Activated CD4-positive, alpha-beta T cell treated with anti-CD3 and anti-CD28 coated beads, Interleukin-2, amount 10 ng/mL, durations not matched to agents 24 days and 14 days (primary cell): ENCODE results near the gene ZNF501. TPM values are rescaled to one million over a fixed set of nuclear protein-coding genes. Genes with fewer than 3 reads are reported as not detected.
A peak's percentile ranks its signal among the peaks of the same experiment; 100 is the strongest.

Experiments used
- DNase-seq: peaks from one replicate; pipeline ENCODE4 v3.0.0; 2022
- H3K27ac Mint-ChIP-seq: one replicate; pipeline ENCODE4 v1.8.0; 2022; ENCODE audit warnings: mild to moderate bottlenecking, mixed read lengths
- H3K27me3 Mint-ChIP-seq: one replicate; pipeline ENCODE4 v1.8.0; 2022; ENCODE audit warnings: mixed read lengths
- H3K36me3 Mint-ChIP-seq: one replicate; pipeline ENCODE4 v1.8.0; 2022; ENCODE audit warnings: low read depth, mild to moderate bottlenecking, mixed read lengths
- H3K4me1 Mint-ChIP-seq: one replicate; pipeline ENCODE4 v1.8.0; 2021; ENCODE audit warnings: mixed read lengths
- H3K4me3 Mint-ChIP-seq: one replicate; pipeline ENCODE4 v1.8.0; 2022; ENCODE audit warnings: mild to moderate bottlenecking, moderate library complexity, mixed read lengths
- H3K9me3 Mint-ChIP-seq: one replicate; pipeline ENCODE4 v1.8.0; 2021; ENCODE audit warnings: mixed read lengths
- intact Hi-C: fragments of 100-400 bp; cut with micrococcal nuclease; formaldehyde crosslinking; loops from one replicate; pipeline ENCODE4 v1.15.1; 2023
- total RNA-seq: library from RNA; stranded (reverse); gene quantifications from 2 replicates; pipeline ENCODE4 v1.2.3, GENCODE V29; 2022

Gene ZNF501
- total RNA-seq, 1 donor from 2014 or later = 1.4 TPM

DNA sequence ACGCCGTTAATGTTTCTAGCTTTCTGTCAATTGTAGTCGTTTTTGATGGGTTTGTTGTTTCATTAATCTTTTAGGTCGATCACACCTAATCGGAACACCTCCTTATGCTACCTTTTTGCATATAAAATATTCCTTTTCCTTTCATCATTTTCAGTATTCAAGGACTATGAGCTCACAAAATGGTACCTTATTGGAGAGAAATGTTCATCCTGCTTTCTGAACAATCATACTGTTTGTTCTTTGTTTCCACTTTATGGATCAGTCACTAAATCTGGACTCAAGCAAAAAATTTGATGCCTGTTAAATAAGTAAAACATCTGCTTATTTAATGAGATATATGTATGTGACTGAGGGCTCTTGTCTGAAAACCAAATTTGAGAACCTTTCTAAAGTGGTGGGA is 33.3 kb downstream of the ZNF501 start:
- no peak for DNase-seq
- Mint-ChIP-seq H3K9me3 (peaks cover 29% of the 10 kb centered on the region), H3K27ac (peak overlapping the region; percentile 85), H3K4me1 (peaks cover 34% of the 10 kb centered on the region), H3K27me3 (no peaks in the 10 kb centered on the region), H3K36me3 (peaks cover 72% of the 10 kb centered on the region), H3K4me3 (peak overlapping the region; percentile 97)
- intact Hi-C loops = loop anchor here (5.0 to 10.0 kb wide), 4 partner anchors 215 to 1140 kb away; partner anchors contain the start of genes ABHD5, ANO10, EXOSC7 and ZDHHC3

DNA sequence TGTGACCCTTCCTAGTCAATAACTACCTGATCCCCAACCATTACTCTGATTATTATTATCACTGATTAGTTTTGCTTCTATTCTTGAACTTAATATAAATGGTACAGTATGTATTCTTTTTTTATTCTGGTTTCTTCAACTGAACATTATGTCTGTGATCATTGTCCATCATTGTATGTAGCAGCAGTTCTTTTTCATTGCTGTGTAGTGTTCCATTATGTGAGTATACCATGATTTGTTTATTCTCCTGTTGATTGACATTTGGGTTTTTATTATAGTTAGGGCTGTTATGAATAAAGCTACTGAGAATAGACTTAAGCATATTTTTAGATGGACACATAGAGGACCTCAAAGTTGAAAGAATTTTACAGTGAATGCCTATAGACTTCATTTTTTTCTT is 34.8 kb downstream of the ZNF501 start:
- Mint-ChIP-seq H3K9me3 (peaks cover 28% of the 10 kb centered on the region), H3K36me3 (peaks cover 73% of the 10 kb centered on the region), H3K27me3 (no peaks in the 10 kb centered on the region), H3K4me1 (peaks cover 34% of the 10 kb centered on the region), H3K4me3 (no peak overlapping the region), H3K27ac (no peak overlapping the region)
- no peak for DNase-seq
- intact Hi-C loops = loop anchor here (5.0 to 10.0 kb wide), 4 partner anchors 213 to 1142 kb away; partner anchors contain the start of genes ABHD5, ANO10, EXOSC7 and ZDHHC3

DNA sequence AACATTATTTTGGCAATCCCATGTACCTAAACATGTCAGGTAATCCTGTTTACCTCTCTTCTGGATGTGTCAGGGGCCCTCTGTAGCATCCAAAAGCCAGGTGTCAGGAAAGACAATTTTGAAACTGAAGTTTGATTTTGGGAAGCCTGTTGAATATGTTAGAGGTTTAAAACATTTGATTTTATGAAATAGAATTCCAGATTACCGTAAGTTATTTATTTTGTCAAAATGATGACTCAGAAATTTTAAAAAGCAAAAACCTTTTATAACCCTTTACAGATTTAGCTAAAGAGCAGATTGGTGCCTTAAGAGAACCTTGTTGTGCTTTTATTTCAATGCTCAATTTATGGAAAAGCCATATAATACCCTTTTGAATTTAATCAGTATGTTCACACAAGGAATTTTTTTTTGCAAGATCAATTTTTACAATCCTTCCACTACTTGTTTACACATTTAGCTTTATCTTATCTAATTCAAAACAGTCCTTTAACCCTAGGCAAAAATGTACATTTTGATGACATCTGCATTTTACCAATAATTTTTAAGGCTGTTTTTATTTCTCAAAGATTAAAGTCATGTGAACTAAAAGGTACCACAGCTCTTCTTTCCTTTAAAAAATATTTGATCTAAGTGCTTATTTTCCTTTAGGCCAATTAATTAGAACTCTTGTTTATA is 42.1 kb downstream of the ZNF501 start:
- no peak for DNase-seq
- Mint-ChIP-seq H3K4me1 (no peaks in the 10 kb centered on the region), H3K4me3 (no peak overlapping the region), H3K27me3 (no peaks in the 10 kb centered on the region), H3K27ac (no peak overlapping the region), H3K36me3 (peaks cover 77% of the 10 kb centered on the region), H3K9me3 (peaks cover 20% of the 10 kb centered on the region)
- intact Hi-C loops = no loop called here

DNA sequence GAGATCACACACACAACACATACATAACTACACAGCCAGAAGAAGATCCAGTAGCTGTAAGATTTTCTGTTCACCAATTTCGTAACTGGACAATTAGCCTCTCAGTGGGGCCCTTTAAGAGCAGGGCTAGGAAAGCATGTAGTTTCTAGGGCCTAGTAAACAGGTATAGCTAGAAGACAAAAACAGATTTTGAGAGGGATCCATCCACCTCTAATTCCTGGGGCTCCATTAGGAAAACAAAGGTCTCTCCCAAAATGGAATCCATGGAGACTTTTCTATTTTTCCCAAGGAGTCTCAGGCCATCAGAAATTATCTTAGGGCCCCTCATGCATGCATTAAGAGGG is 42.6 kb downstream of the ZNF501 start:
- intact Hi-C loops = no loop called here
- Mint-ChIP-seq H3K9me3 (peaks cover 19% of the 10 kb centered on the region), H3K27ac (no peak overlapping the region), H3K27me3 (no peaks in the 10 kb centered on the region), H3K36me3 (peaks cover 75% of the 10 kb centered on the region), H3K4me1 (no peaks in the 10 kb centered on the region), H3K4me3 (no peak overlapping the region)
- DNase-seq = no peak

GRCh38 chr3:44782891-44783290 is 53.5 kb downstream of the ZNF501 start:
- Mint-ChIP-seq H3K27ac (no peak overlapping the region), H3K36me3 (peaks cover 60% of the 10 kb centered on the region), H3K27me3 (no peaks in the 10 kb centered on the region), H3K9me3 (no peaks in the 10 kb centered on the region), H3K4me3 (no peak overlapping the region), H3K4me1 (no peaks in the 10 kb centered on the region)
- intact Hi-C loops = no loop called here
- no peak for DNase-seq

Other genes with a start within 250 kb of the ZNF501 start
- 0.79 and 0.90 TPM in 2 replicates for gene ZKSCAN7, start 174.4 kb upstream of the ZNF501 start, total RNA-seq
- gene ZNF660, start 144.7 kb upstream of the ZNF501 start, total RNA-seq = 0.17 and 0.30 TPM in 2 replicates
- gene ZNF197, start 104.6 kb upstream of the ZNF501 start, total RNA-seq = 10.5 and 10.7 TPM in 2 replicates
- 4.7 and 4.8 TPM in 2 replicates for gene ZNF35, start 80.9 kb upstream of the ZNF501 start, total RNA-seq
- 0.47 and 0.82 TPM in 2 replicates for gene ZNF502, start 17.0 kb upstream of the ZNF501 start, total RNA-seq
- 40.7 and 47.4 TPM in 2 replicates for gene KIAA1143, start 32.0 kb downstream of the ZNF501 start, total RNA-seq
- 26.5 and 28.3 TPM in 2 replicates for gene KIF15, start 32.2 kb downstream of the ZNF501 start, total RNA-seq
- 11.6 and 13.0 TPM in 2 replicates for gene TMEM42, start 132.3 kb downstream of the ZNF501 start, total RNA-seq
- not detected in 2 replicates for gene TGM4, start 145.0 kb downstream of the ZNF501 start, total RNA-seq
- 42.0 and 46.2 TPM in 2 replicates for gene ZDHHC3, start 246.5 kb downstream of the ZNF501 start, total RNA-seq
- gene EXOSC7, start 246.6 kb downstream of the ZNF501 start, total RNA-seq = 95.5 and 97.9 TPM in 2 replicates